ENCODE measurements around the gene IQCM.
"Not testable (repeated sequence)": the region's sequence is repeated elsewhere in the genome, so short reads cannot be mapped to it uniquely, and the experiment has no call there.

Gene IQCM

GRCh38 chr4:149345424-149345823 lies 470.2 kb downstream of the IQCM start:
- no peaks in the 10 kb centered on the region for H3K9me3 ChIP-seq (ENCODE audit: control insufficient read depth in 1 of 2, low read length in 2 of 2)

GRCh38 chr4:149344436-149344835 lies 471.2 kb downstream of the IQCM start:
- Histone ChIP-seq H3K27ac (ENCODE audit: low read length) (no peak overlapping the region), H3K4me1 (ENCODE audit: control insufficient read depth in 1 of 2, insufficient read depth in 2 of 2, low read length in 2 of 2) (no peaks in the 10 kb centered on the region), H3K4me3 (ENCODE audit: low read depth in 1 of 2, low read length in 2 of 2) (no peak overlapping the region), H3K27me3 (ENCODE audit: low read depth, low read length) (no peaks in the 10 kb centered on the region), H3K36me3 (ENCODE audit: control insufficient read depth in 1 of 2, insufficient read depth in 2 of 2, low read length in 2 of 2) (no peaks in the 10 kb centered on the region), H3K9me3 (ENCODE audit: control insufficient read depth in 1 of 2, low read length in 2 of 2) (no peaks in the 10 kb centered on the region)

More at GRCh38 chr4:149345424-149345823, 470.2 kb downstream of the IQCM start:
- Histone ChIP-seq H3K27ac (ENCODE audit: low read length) (no peak overlapping the region), H3K27me3 (ENCODE audit: low read depth, low read length) (no peaks in the 10 kb centered on the region), H3K4me1 (ENCODE audit: control insufficient read depth in 1 of 2, insufficient read depth in 2 of 2, low read length in 2 of 2) (no peaks in the 10 kb centered on the region), H3K4me3 (ENCODE audit: low read depth in 1 of 2, low read length in 2 of 2) (no peak overlapping the region), H3K36me3 (ENCODE audit: control insufficient read depth in 1 of 2, insufficient read depth in 2 of 2, low read length in 2 of 2) (no peaks in the 10 kb centered on the region)

- H3K36me3 ChIP-seq (ENCODE audit: control insufficient read depth in 1 of 2, insufficient read depth in 2 of 2, low read length in 2 of 2) = no peaks in the 10 kb centered on the region
- H3K4me1 ChIP-seq (ENCODE audit: control insufficient read depth in 1 of 2, insufficient read depth in 2 of 2, low read length in 2 of 2) = no peaks in the 10 kb centered on the region
- no peak overlapping the region for H3K4me3 ChIP-seq (ENCODE audit: low read depth in 1 of 2, low read length in 2 of 2)
- no peak overlapping the region for H3K27ac ChIP-seq (ENCODE audit: low read length)
- no peaks in the 10 kb centered on the region for H3K9me3 ChIP-seq (ENCODE audit: control insufficient read depth in 1 of 2, low read length in 2 of 2)
- no peaks in the 10 kb centered on the region for H3K27me3 ChIP-seq (ENCODE audit: low read depth, low read length)
Observed at GRCh38 chr4:149343614-149344013, 472.0 kb downstream of the IQCM start.

- H3K9me3 ChIP-seq (ENCODE audit: control insufficient read depth in 1 of 2, low read length in 2 of 2); H3K36me3 ChIP-seq (ENCODE audit: control insufficient read depth in 1 of 2, insufficient read depth in 2 of 2, low read length in 2 of 2); H3K27me3 ChIP-seq (ENCODE audit: low read depth, low read length); H3K4me1 ChIP-seq (ENCODE audit: control insufficient read depth in 1 of 2, insufficient read depth in 2 of 2, low read length in 2 of 2); H3K4me3 ChIP-seq (ENCODE audit: low read depth in 1 of 2, low read length in 2 of 2); H3K27ac ChIP-seq (ENCODE audit: low read length): not testable (repeated sequence)
Observed at GRCh38 chr4:149341117-149341516, 474.5 kb downstream of the IQCM start.

GRCh38 chr4:149328161-149328560 lies 487.5 kb downstream of the IQCM start:
- Histone ChIP-seq H3K36me3 (ENCODE audit: control insufficient read depth in 1 of 2, insufficient read depth in 2 of 2, low read length in 2 of 2) (no peaks in the 10 kb centered on the region), H3K27me3 (ENCODE audit: low read depth, low read length) (no peaks in the 10 kb centered on the region), H3K27ac (ENCODE audit: low read length) (no peak overlapping the region), H3K4me3 (ENCODE audit: low read depth in 1 of 2, low read length in 2 of 2) (no peak overlapping the region), H3K9me3 (ENCODE audit: control insufficient read depth in 1 of 2, low read length in 2 of 2) (no peaks in the 10 kb centered on the region), H3K4me1 (ENCODE audit: control insufficient read depth in 1 of 2, insufficient read depth in 2 of 2, low read length in 2 of 2) (no peaks in the 10 kb centered on the region)

GRCh38 chr4:149322203-149322602 lies 493.4 kb downstream of the IQCM start:
- Histone ChIP-seq H3K4me3 (ENCODE audit: low read depth in 1 of 2, low read length in 2 of 2) (no peak overlapping the region), H3K9me3 (ENCODE audit: control insufficient read depth in 1 of 2, low read length in 2 of 2) (no peaks in the 10 kb centered on the region), H3K36me3 (ENCODE audit: control insufficient read depth in 1 of 2, insufficient read depth in 2 of 2, low read length in 2 of 2) (no peaks in the 10 kb centered on the region), H3K27me3 (ENCODE audit: low read depth, low read length) (no peaks in the 10 kb centered on the region), H3K4me1 (ENCODE audit: control insufficient read depth in 1 of 2, insufficient read depth in 2 of 2, low read length in 2 of 2) (no peaks in the 10 kb centered on the region), H3K27ac (ENCODE audit: low read length) (no peak overlapping the region)

GRCh38 chr4:149321438-149321837 lies 494.2 kb downstream of the IQCM start:
- Histone ChIP-seq H3K27me3 (ENCODE audit: low read depth, low read length) (no peaks in the 10 kb centered on the region), H3K27ac (ENCODE audit: low read length) (no peak overlapping the region), H3K9me3 (ENCODE audit: control insufficient read depth in 1 of 2, low read length in 2 of 2) (no peaks in the 10 kb centered on the region), H3K4me1 (ENCODE audit: control insufficient read depth in 1 of 2, insufficient read depth in 2 of 2, low read length in 2 of 2) (no peaks in the 10 kb centered on the region), H3K4me3 (ENCODE audit: low read depth in 1 of 2, low read length in 2 of 2) (no peak overlapping the region), H3K36me3 (ENCODE audit: control insufficient read depth in 1 of 2, insufficient read depth in 2 of 2, low read length in 2 of 2) (no peaks in the 10 kb centered on the region)

GRCh38 chr4:149311076-149311475 lies 504.6 kb downstream of the IQCM start:
- Histone ChIP-seq H3K36me3 (ENCODE audit: control insufficient read depth in 1 of 2, insufficient read depth in 2 of 2, low read length in 2 of 2) (no peaks in the 10 kb centered on the region), H3K9me3 (ENCODE audit: control insufficient read depth in 1 of 2, low read length in 2 of 2) (no peaks in the 10 kb centered on the region), H3K4me1 (ENCODE audit: control insufficient read depth in 1 of 2, insufficient read depth in 2 of 2, low read length in 2 of 2) (no peaks in the 10 kb centered on the region), H3K4me3 (ENCODE audit: low read depth in 1 of 2, low read length in 2 of 2) (no peak overlapping the region), H3K27me3 (ENCODE audit: low read depth, low read length) (no peaks in the 10 kb centered on the region), H3K27ac (ENCODE audit: low read length) (no peak overlapping the region)

- Histone ChIP-seq H3K4me1 (ENCODE audit: control insufficient read depth in 1 of 2, insufficient read depth in 2 of 2, low read length in 2 of 2) (no peaks in the 10 kb centered on the region), H3K4me3 (ENCODE audit: low read depth in 1 of 2, low read length in 2 of 2) (no peak overlapping the region), H3K27me3 (ENCODE audit: low read depth, low read length) (no peaks in the 10 kb centered on the region), H3K9me3 (ENCODE audit: control insufficient read depth in 1 of 2, low read length in 2 of 2) (no peaks in the 10 kb centered on the region), H3K36me3 (ENCODE audit: control insufficient read depth in 1 of 2, insufficient read depth in 2 of 2, low read length in 2 of 2) (no peaks in the 10 kb centered on the region), H3K27ac (ENCODE audit: low read length) (no peak overlapping the region)
Observed at GRCh38 chr4:149306537-149306936, 509.1 kb downstream of the IQCM start.

All from muscle layer of duodenum (tissue), 2 donors.